GM18909 (cell line): ENCODE measurements around the gene OR4S1.
"Not testable (repeated sequence)": the region's sequence is repeated elsewhere in the genome, so short reads cannot be mapped to it uniquely, and the experiment has no call there.

Source experiments
- ATAC-seq: cut with Tn5 transposase; IDR thresholded peaks from one replicate; pipeline ENCODE4 v1.9.1; 2021; ENCODE audit warnings: mild to moderate bottlenecking; ENCODE audit not compliant: unreplicated experiment, poor library complexity

Gene OR4S1, protein sequence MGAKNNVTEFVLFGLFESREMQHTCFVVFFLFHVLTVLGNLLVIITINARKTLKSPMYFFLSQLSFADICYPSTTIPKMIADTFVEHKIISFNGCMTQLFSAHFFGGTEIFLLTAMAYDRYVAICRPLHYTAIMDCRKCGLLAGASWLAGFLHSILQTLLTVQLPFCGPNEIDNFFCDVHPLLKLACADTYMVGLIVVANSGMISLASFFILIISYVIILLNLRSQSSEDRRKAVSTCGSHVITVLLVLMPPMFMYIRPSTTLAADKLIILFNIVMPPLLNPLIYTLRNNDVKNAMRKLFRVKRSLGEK

DNA sequence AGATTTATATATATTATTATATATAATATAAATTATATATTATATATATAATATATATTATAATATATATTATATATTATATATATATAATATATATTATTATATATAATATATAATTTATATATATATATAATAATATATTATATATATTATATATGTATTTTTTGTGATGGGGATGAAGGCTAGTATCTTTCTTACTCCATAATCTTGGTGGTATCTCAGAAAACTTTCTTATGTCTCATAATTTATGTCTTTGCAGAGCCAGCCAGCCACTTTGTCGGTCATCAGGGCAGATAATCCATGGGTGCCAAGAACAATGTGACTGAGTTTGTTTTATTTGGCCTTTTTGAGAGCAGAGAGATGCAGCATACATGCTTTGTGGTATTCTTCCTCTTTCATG lies at the start of gene OR4S1:
Gene OR4S1, plus strand, starts transcription at position 301 of the 400 bp plus-strand sequence. Its CDS starts 0 bp downstream, at position 301.
- no peak for ATAC-seq

- no peak for ATAC-seq
These were observed 44.4 kb upstream of the OR4S1 start for GRCh38 chr11:48261600-48261999.

DNA sequence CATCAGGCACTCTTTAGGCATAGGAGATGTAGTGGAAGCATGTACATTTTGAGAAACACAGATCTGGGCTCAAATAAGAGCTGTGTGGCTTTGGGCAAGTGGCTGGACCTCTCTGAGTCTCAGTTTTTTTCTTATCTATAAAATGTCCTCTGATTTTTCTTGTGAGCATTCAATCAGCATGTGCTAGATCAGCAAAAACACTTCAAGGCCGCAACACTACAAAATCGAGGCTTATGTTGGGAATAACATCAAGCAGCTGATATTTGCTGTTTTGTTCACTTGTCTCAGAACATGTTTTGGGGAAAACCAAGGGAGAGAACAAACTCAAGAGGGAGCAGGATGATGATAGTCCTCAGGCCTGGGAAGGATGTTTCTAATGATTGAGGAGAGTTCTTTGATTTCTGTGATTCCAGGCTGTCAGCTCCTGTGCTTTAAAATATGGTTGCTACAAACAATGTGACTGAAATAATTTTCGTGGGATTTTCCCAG lies 42.6 kb upstream of the OR4S1 start, which contains the start of gene OR4X1:
Gene OR4X1, plus strand, starts transcription at position 439 of the 489 bp plus-strand sequence. Its CDS starts 0 bp downstream, at position 439.
- no peak for ATAC-seq

DNA sequence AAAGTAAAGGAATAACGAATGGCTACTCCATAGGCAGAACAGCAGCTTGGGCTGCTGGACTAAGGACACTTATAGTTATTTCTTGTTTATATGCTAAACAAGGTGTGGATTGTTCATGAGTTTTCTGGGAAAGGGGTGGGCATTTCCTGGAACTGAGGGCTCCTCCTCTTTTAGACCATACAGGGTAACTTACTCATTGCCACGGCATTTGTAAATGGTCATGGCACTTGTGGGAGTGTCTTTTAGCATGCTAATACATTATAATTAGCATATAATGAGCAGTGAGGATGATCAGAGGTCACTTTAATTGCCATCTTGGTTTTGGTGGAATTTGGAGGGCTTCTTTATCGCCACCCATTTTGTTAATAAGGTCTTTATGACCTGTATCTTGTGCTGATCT lies 35.4 kb upstream of the OR4S1 start:
- ATAC-seq = no peak

DNA sequence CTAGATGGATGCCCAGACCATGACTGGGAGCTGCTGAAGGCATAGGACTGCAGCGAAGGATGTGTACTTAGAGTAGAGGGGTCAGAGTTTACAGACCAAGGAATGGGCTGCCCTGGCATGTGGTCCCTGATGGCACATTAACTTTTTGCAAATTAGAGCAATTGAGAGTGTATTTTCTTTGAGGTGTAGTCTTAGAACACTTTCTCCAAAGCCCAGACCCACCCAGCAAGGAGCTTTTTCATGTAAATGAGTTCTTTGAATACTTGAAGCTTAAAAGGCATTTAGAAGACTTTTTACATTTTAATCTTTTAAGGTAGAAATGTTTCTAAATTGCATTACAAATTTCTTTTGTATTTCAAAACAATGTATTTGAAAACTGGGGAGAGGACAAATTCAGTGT lies 33.4 kb upstream of the OR4S1 start:
- ATAC-seq = no peak

DNA sequence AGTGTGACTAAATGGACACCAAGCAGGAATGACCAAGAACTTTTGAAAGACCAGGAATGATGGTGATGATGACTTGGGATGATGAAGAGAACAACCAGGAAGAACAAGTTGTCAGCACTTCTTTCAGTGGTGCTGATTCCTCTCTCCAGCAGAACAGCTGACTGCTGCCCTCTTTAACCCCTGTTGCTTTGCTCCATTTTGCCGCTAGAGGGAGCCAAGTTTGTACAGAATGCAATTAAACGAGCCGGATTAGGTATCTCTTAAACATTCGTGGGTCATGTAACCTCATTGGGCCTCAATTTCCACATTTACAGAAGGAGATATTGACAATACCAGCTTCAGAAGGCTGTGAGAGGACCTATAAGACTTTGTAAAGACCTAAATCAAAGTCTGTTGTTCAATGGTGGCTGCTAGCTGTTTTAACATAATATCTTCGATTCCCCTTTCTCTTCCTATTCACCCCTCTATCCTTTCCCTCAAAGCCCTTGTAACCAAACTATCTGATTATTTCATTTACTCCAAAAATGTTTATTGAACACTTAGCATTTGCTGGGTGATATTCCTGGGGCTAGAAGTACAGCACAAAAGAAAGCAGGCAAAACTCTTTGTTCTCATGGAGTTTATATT lies 1.9 kb downstream of the OR4S1 start:
- peak; percentile 91 for ATAC-seq

GRCh38 chr11:48313590-48313989 lies 7.6 kb downstream of the OR4S1 start:
- ATAC-seq = not testable (repeated sequence)

DNA sequence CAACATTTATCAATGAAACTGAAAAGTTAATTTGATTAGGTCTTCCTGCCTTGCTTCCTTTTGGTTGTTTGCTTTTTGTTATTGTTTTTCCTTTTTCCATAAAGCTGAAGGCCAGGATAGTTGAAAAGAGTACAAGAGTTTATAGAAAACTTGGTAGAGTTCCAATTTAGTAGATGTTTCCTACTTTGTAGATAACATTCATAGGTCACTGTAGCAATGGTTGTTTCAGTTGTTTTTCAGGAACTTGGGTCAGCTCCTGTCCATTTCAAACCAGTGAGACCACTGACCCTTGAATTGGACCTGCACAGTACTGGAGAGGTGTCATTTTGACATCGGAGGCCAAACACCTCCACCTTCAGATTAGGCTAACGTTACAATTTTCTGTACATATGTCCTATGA lies 13.8 kb downstream of the OR4S1 start:
- not testable (repeated sequence) for ATAC-seq

DNA sequence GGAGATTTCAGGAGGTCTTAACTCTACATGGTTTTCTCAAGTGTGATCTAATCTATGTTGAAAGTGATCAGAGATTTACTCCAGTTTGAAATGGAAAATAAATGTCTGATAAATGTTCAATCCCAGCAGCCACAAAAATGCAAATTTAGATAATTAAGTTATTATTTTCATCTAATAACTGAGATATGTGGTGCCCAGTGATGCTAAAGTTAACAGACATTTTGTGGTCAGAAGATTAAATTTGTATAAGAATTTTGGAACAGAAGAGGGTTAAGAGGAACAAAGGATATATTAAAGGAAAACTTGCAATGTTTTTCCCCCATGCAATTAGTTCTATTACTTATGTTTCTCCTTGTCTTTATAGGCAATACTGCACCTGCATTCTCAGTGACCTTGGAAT lies 18.6 kb downstream of the OR4S1 start, which contains the start of gene OR4C3:
Gene OR4C3, plus strand, starts transcription at position 301 of the 400 bp plus-strand sequence. CDS start 102 bp downstream, outside the sequence.
- not testable (repeated sequence) for ATAC-seq

DNA sequence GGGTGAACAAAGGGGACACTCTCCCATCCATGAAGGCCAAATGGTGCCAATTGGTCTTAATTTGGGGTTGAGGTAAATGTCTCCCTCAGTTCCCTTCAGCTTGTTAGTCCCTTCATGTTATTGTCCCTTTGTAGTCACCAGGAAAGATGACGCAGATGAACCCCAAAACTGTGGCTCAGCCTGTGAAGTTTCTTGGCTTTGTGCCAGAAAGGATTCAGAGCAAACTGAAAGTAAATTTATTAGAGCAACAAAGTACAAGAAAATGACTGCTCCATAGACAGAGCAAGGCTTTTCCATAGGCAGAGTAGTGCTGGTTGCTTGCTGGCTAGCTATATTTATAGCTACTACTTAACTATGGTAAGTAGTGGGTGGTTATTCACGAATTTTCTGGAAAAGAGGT lies 35.4 kb downstream of the OR4S1 start:
- no peak for ATAC-seq

DNA sequence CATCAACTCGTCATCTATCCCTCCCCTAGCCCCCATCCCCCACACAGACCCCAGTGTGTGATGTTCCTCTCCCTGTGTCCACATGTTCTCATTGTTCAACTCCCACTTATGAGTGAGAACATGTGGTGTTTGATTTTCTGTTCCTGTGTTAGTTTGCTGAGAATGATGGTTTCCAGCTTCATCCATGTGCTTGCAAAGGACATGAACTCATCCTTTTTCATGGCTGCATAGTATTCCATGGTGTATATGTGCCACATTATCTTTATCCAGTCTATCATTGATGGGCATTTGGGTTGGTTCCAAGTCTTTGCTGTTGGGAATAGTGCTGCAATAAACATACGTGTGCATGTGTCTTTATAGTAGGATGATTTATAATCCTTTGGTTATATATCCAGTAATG lies 36.5 kb downstream of the OR4S1 start:
- not testable (repeated sequence) for ATAC-seq

DNA sequence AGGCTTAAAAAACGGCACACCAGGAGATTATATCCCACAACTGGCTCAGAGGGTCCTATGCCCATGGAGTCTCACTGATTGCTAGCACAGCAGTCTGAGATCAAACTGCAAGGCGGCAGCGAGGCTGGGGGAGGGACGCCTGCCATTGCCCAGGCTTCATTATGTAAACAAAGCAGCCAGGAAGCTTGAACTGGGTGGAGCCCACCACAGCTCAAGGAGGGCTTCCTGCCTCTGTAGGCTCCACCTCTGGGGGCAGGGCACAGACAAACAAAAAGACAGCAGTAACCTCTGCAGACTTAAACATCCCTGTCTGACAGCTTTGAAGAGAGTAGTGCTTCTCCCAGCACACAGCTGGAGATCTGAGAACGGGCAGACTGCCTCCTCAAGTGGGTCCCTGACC lies 40.3 kb downstream of the OR4S1 start:
- ATAC-seq = not testable (repeated sequence)

GRCh38 chr11:48354013-48354412 lies 48.0 kb downstream of the OR4S1 start:
- ATAC-seq = no peak

- ATAC-seq = no peak
These were observed 48.7 kb downstream of the OR4S1 start for GRCh38 chr11:48354677-48355076.
